ENCODE measurements around the gene PDXDC1.
"Not testable (repeated sequence)": the region's sequence is repeated elsewhere in the genome, so short reads cannot be mapped to it uniquely, and the experiment has no call there.

Gene PDXDC1

GRCh38 chr16:14971621-14972228, 3.1 kb upstream of the PDXDC1 start:
- DNase-seq (ENCODE audit: low read depth, low spot score): not testable (repeated sequence)

- DNase-seq (ENCODE audit: low read depth, low spot score): not testable (repeated sequence)
Measured at GRCh38 chr16:14973785-14974322, 972 bp upstream of the PDXDC1 start.

- DNase-seq (ENCODE audit: low read depth, low spot score): not testable (repeated sequence)
Measured at GRCh38 chr16:14974331-14974655, 533 bp upstream of the PDXDC1 start.

- DNase-seq (ENCODE audit: low read depth, low spot score): not testable (repeated sequence)
Measured at GRCh38 chr16:14975418-14976194, 780 bp downstream of the PDXDC1 start.

GRCh38 chr16:14976971-14977736, 2.3 kb downstream of the PDXDC1 start:
- not testable (repeated sequence) for DNase-seq (ENCODE audit: low read depth, low spot score)

GRCh38 chr16:14978281-14978680, 3.5 kb downstream of the PDXDC1 start:
- not testable (repeated sequence) for DNase-seq (ENCODE audit: low read depth, low spot score)

- not testable (repeated sequence) for DNase-seq (ENCODE audit: low read depth, low spot score)
Measured at GRCh38 chr16:14978908-14979307, 4.1 kb downstream of the PDXDC1 start.

- not testable (repeated sequence) for DNase-seq (ENCODE audit: low read depth, low spot score)
Measured at GRCh38 chr16:14981234-14981633, 6.4 kb downstream of the PDXDC1 start.

GRCh38 chr16:14982521-14982920, 7.7 kb downstream of the PDXDC1 start:
- DNase-seq (ENCODE audit: low read depth, low spot score): not testable (repeated sequence)

GRCh38 chr16:14988092-14988491, 13.3 kb downstream of the PDXDC1 start:
- DNase-seq (ENCODE audit: low read depth, low spot score): not testable (repeated sequence)

GRCh38 chr16:14988661-14989191, 13.9 kb downstream of the PDXDC1 start:
- DNase-seq (ENCODE audit: low read depth, low spot score): not testable (repeated sequence)

- not testable (repeated sequence) for DNase-seq (ENCODE audit: low read depth, low spot score)
Measured at GRCh38 chr16:14989291-14990281, 14.8 kb downstream of the PDXDC1 start.

- not testable (repeated sequence) for DNase-seq (ENCODE audit: low read depth, low spot score)
Measured at GRCh38 chr16:14993277-14994151, 18.7 kb downstream of the PDXDC1 start.

- not testable (repeated sequence) for DNase-seq (ENCODE audit: low read depth, low spot score)
Measured at GRCh38 chr16:14996702-14997101, 21.9 kb downstream of the PDXDC1 start.

GRCh38 chr16:14998300-14998699, 23.5 kb downstream of the PDXDC1 start:
- DNase-seq (ENCODE audit: low read depth, low spot score): not testable (repeated sequence)

GRCh38 chr16:14999845-15000244, 25.0 kb downstream of the PDXDC1 start:
- DNase-seq (ENCODE audit: low read depth, low spot score): not testable (repeated sequence)

- not testable (repeated sequence) for DNase-seq (ENCODE audit: low read depth, low spot score)
Measured at GRCh38 chr16:15002448-15002847, 27.6 kb downstream of the PDXDC1 start.

- DNase-seq (ENCODE audit: low read depth, low spot score): not testable (repeated sequence)
Measured at GRCh38 chr16:15005357-15006132, 30.7 kb downstream of the PDXDC1 start.

GRCh38 chr16:15008647-15009046, 33.8 kb downstream of the PDXDC1 start:
- DNase-seq (ENCODE audit: low read depth, low spot score): not testable (repeated sequence)
